ENCODE data around the gene KCNJ6. TPM values are rescaled to one million over a fixed set of nuclear protein-coding genes. Genes with fewer than 3 reads are reported as not detected.

Gene KCNJ6
- total and polyA plus RNA-seq, 10 of the 15 experiments (the other 5 are each of a cell fraction or from before 2014, with no cell fraction given): 0.03 to 0.07 (median 0.04) TPM; not detected in 7

- H3K79me2 ChIP-seq (ENCODE audit: control insufficient read depth, insufficient read depth, low read length): no peaks in the 10 kb centered on the region
- DNase-seq (ENCODE audit: low read depth, low spot score) (no peak), ATAC-seq (no peak), FAIRE-seq (no peak)
- H3K9me3 ChIP-seq (replicated peaks; ENCODE audit: control insufficient read depth, insufficient read depth, low read length): no peaks in the 10 kb centered on the region
- in situ Hi-C loops (cut with MboI) (no loop called here), intact Hi-C loops (cut with micrococcal nuclease; ENCODE audit: unreplicated experiment) (no loop called here)
- H3K27ac ChIP-seq (ENCODE audit: control insufficient read depth, insufficient read depth): no peak overlapping the region
- ChIA-PET SMC1A (ENCODE audit: uncharacterized antibody, unreplicated experiment) (no interaction called here), POLR2A (no interaction called here), RAD21 (ENCODE audit: unreplicated experiment) (no interaction called here), CTCF (interaction anchor here (1.2 kb wide), 1 partner anchor 23 kb away, joined by 3 read pairs; no protein-coding TSS in a partner anchor)
- no peaks in the 10 kb centered on the region for H3K4me1 ChIP-seq (ENCODE audit: control insufficient read depth, insufficient read depth, low read length)
- no peaks in the 10 kb centered on the region for H3K27me3 ChIP-seq (replicated peaks in 1 of 2; ENCODE audit: control insufficient read depth in 2 of 2, insufficient read depth in 2 of 2, low read length in 1 of 2)
- TF ChIP-seq TARDBP (IDR thresholded peaks at IDR 0.05; ENCODE audit: borderline replicate concordance) (no peak), SMC3 (IDR thresholded peaks at IDR 0.05; ENCODE audit: borderline replicate concordance, low read length) (no peak), MYB (IDR thresholded peaks at IDR 0.05; ENCODE audit: borderline replicate concordance, low read depth, low read length) (no peak), SIX5 (IDR thresholded peaks at IDR 0.05; ENCODE audit: low read depth, low read length, severe bottlenecking) (no peak), PML (IDR thresholded peaks at IDR 0.05; ENCODE audit: low read length) (no peak), TCF7 (IDR thresholded peaks at IDR 0.05; ENCODE audit: borderline replicate concordance) (no peak), KDM1A (IDR thresholded peaks at IDR 0.05; ENCODE audit: borderline replicate concordance) (no peak), ZZZ3 (IDR thresholded peaks at IDR 0.05; ENCODE audit: control insufficient read depth, insufficient read length, low read depth) (no peak)
- TF ChIP-seq, protein P1, sequence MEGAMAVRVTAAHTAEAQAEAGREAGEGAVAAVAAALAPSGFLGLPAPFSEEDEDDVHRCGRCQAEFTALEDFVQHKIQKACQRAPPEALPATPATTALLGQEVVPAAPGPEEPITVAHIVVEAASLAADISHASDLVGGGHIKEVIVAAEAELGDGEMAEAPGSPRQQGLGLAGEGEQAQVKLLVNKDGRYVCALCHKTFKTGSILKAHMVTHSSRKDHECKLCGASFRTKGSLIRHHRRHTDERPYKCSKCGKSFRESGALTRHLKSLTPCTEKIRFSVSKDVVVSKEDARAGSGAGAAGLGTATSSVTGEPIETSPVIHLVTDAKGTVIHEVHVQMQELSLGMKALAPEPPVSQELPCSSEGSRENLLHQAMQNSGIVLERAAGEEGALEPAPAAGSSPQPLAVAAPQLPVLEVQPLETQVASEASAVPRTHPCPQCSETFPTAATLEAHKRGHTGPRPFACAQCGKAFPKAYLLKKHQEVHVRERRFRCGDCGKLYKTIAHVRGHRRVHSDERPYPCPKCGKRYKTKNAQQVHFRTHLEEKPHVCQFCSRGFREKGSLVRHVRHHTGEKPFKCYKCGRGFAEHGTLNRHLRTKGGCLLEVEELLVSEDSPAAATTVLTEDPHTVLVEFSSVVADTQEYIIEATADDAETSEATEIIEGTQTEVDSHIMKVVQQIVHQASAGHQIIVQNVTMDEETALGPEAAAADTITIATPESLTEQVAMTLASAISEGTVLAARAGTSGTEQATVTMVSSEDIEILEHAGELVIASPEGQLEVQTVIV (IDR thresholded peaks at IDR 0.05; ENCODE audit: borderline replicate concordance, partially characterized antibody): no peak
- BruUV-seq (replicated peaks): no TSS peak
- H4K20me1 ChIP-seq (ENCODE audit: control insufficient read depth, insufficient read depth): no peaks in the 10 kb centered on the region
- H3K4me2 ChIP-seq (ENCODE audit: control insufficient read depth, insufficient read depth): no peak overlapping the region
- no peak overlapping the region for H3K4me3 ChIP-seq
- H3K9ac ChIP-seq (ENCODE audit: control insufficient read depth, insufficient read depth, low read length): no peak overlapping the region
- no peak overlapping the region for H2AFZ ChIP-seq (ENCODE audit: control insufficient read depth, low read depth, low read length)
- WGBS (ENCODE audit: insufficient coverage, insufficient replicate concordance, low lambda C conversion rate, missing lambda C conversion rate): 51% methylated on average over 10 of the region's 10 CpGs
- H3K36me3 ChIP-seq (ENCODE audit: control insufficient read depth in 2 of 2, insufficient read depth in 2 of 2, low read length in 1 of 2): no peaks in the 10 kb centered on the region
Measured at GRCh38 chr21:37734846-37735245, 181.4 kb downstream of the KCNJ6 start.

Data from GM12878 (cell line).